ENCODE results near the gene TAF4. TPM values are rescaled to one million over a fixed set of nuclear protein-coding genes. Genes with fewer than 3 reads are reported as not detected.

TAF4 gene
- total RNA-seq, 1 experiment from 2014 or later = 94.9 TPM

GRCh38 chr20:62014488-62014775, 51.2 kb downstream of the TAF4 start:
- H3K9me3 Mint-ChIP-seq (ENCODE audit: unreplicated experiment) = no peaks in the 10 kb centered on the region
- H3K4me3 ChIP-seq (ENCODE audit: low read depth, low read length) = no peak overlapping the region
- no peaks in the 10 kb centered on the region for H3K27me3 ChIP-seq (replicated peaks; ENCODE audit: control insufficient read depth, insufficient read depth, low read length)
- no peaks in the 10 kb centered on the region for H3K4me1 ChIP-seq
- no TSS peak for BruUV-seq (replicated peaks)
- H3K4me1 Mint-ChIP-seq (ENCODE audit: low read depth, unreplicated experiment) = no peaks in the 10 kb centered on the region
- ChIA-PET POLR2A (no interaction called here), CTCF (no interaction called here)
- no peaks in the 10 kb centered on the region for H3K9me3 ChIP-seq
- H3K36me3 Mint-ChIP-seq (ENCODE audit: insufficient read depth, unreplicated experiment) = peaks cover 56% of the 10 kb centered on the region
- H3K4me3 Mint-ChIP-seq (ENCODE audit: unreplicated experiment) = no peak overlapping the region
- no peak overlapping the region for H3K27ac Mint-ChIP-seq (ENCODE audit: unreplicated experiment)
- intact Hi-C loops (cut with micrococcal nuclease; ENCODE audit: unreplicated experiment) = loop anchor here (5.0 kb wide), 2 partner anchors 48 to 108 kb away; partner anchors contain the start of gene LSM14B
- no peak for DNase-seq
- no peaks in the 10 kb centered on the region for H3K27me3 Mint-ChIP-seq (ENCODE audit: insufficient read depth, unreplicated experiment)
- H3K36me3 ChIP-seq (ENCODE audit: control insufficient read depth, insufficient read depth, low read length) = peaks cover 3% of the 10 kb centered on the region; the same call in 1 of the 2 replicates
- TF ChIP-seq CTCF (IDR thresholded peaks at IDR 0.05; ENCODE audit: insufficient read depth in 1 of 2, low read depth in 1 of 2, low read length in 1 of 2, severe bottlenecking in 1 of 2, unreplicated experiment in 1 of 2) = no peak

- no peaks in the 10 kb centered on the region for H3K9me3 ChIP-seq
- TF ChIP-seq CTCF (IDR thresholded peaks at IDR 0.05; ENCODE audit: insufficient read depth in 1 of 2, low read depth in 1 of 2, low read length in 1 of 2, severe bottlenecking in 1 of 2, unreplicated experiment in 1 of 2) = no peak
- H3K4me3 Mint-ChIP-seq (ENCODE audit: unreplicated experiment) = no peak overlapping the region
- no peaks in the 10 kb centered on the region for H3K4me1 Mint-ChIP-seq (ENCODE audit: low read depth, unreplicated experiment)
- peaks cover 74% of the 10 kb centered on the region for H3K36me3 Mint-ChIP-seq (ENCODE audit: insufficient read depth, unreplicated experiment)
- no peaks in the 10 kb centered on the region for H3K4me1 ChIP-seq
- H3K9me3 Mint-ChIP-seq (ENCODE audit: unreplicated experiment) = no peaks in the 10 kb centered on the region
- DNase-seq = no peak
- H3K36me3 ChIP-seq (ENCODE audit: control insufficient read depth, insufficient read depth, low read length) = peaks cover 7% of the 10 kb centered on the region
- H3K4me3 ChIP-seq (ENCODE audit: low read depth, low read length) = no peak overlapping the region
- ChIA-PET CTCF (no interaction called here), POLR2A (no interaction called here)
- intact Hi-C loops (cut with micrococcal nuclease; ENCODE audit: unreplicated experiment) = loop anchor here (5.0 kb wide), 2 partner anchors 50 to 110 kb away; partner anchors contain the start of gene LSM14B
- no TSS peak for BruUV-seq (replicated peaks)
- no peak overlapping the region for H3K27ac Mint-ChIP-seq (ENCODE audit: unreplicated experiment)
- H3K27me3 Mint-ChIP-seq (ENCODE audit: insufficient read depth, unreplicated experiment) = no peaks in the 10 kb centered on the region
- H3K27me3 ChIP-seq (replicated peaks; ENCODE audit: control insufficient read depth, insufficient read depth, low read length) = no peaks in the 10 kb centered on the region
These were observed 53.0 kb downstream of the TAF4 start for GRCh38 chr20:62012631-62013030.

GRCh38 chr20:62011938-62012534, 53.6 kb downstream of the TAF4 start:
- Mint-ChIP-seq H3K4me1 (ENCODE audit: low read depth, unreplicated experiment) (no peaks in the 10 kb centered on the region), H3K27ac (ENCODE audit: unreplicated experiment) (no peak overlapping the region), H3K9me3 (ENCODE audit: unreplicated experiment) (no peaks in the 10 kb centered on the region), H3K36me3 (ENCODE audit: insufficient read depth, unreplicated experiment) (peaks cover 80% of the 10 kb centered on the region), H3K4me3 (ENCODE audit: unreplicated experiment) (no peak overlapping the region), H3K27me3 (ENCODE audit: insufficient read depth, unreplicated experiment) (no peaks in the 10 kb centered on the region)
- POLR2A ChIA-PET = interaction anchor here (1.4 kb wide), 1 partner anchor 55 kb away, joined by 11 read pairs; the partner anchor contains the start of gene TAF4
- Histone ChIP-seq H3K9me3 (no peaks in the 10 kb centered on the region), H3K4me1 (no peaks in the 10 kb centered on the region), H3K27me3 (replicated peaks; ENCODE audit: control insufficient read depth, insufficient read depth, low read length) (no peaks in the 10 kb centered on the region), H3K36me3 (ENCODE audit: control insufficient read depth, insufficient read depth, low read length) (peaks cover 7% of the 10 kb centered on the region), H3K4me3 (ENCODE audit: low read depth, low read length) (no peak overlapping the region)
- TSS peak; percentile 23 for BruUV-seq (replicated peaks)
- intact Hi-C loops (cut with micrococcal nuclease; ENCODE audit: unreplicated experiment) = loop anchor here (1.0 to 5.0 kb wide), 3 partner anchors 50 to 124 kb away; partner anchors contain the start of gene LSM14B
- TF ChIP-seq CTCF (IDR thresholded peaks at IDR 0.05; ENCODE audit: insufficient read depth in 1 of 2, low read depth in 1 of 2, low read length in 1 of 2, severe bottlenecking in 1 of 2, unreplicated experiment in 1 of 2) = no peak
- DNase-seq = no peak
- CTCF ChIA-PET = interaction anchor here (0.9 to 1.9 kb wide), 10 partner anchors 11 to 176 kb away, joined by 3 to 26 read pairs (median 6); partner anchors contain the start of gene LSM14B
